Transverse colon (tissue), 4 donors: ENCODE data around the gene ADK.

Source experiments
- CTCF ChIP-seq, 5 experiments: fragments of 200-600 bp in 3 of 5; fragments of 450-650 bp in 2 of 5; sonication (generic) in 3 of 5; IDR thresholded peaks; 1 replicate in 2 of 5; 2 replicates in 3 of 5; pipeline ENCODE4 v1.5.1; 2016 to 2017; ENCODE audit warnings: antibody characterized with exemption in 5 of 5, inconsistent platforms in 3 of 5, mild to moderate bottlenecking in 2 of 5, moderate library complexity in 1 of 5
- EP300 ChIP-seq: sonication (generic); formaldehyde crosslinking; IDR thresholded peaks from one replicate; pipeline ENCODE4 v1.6.1; 2017; ENCODE audit warnings: antibody characterized with exemption, low read depth
- POLR2A ChIP-seq: fragments of 450-650 bp; IDR thresholded peaks from one replicate; pipeline ENCODE4 v1.6.1; 2016; ENCODE audit warnings: antibody characterized with exemption, mild to moderate bottlenecking, moderate library complexity
- POLR2AphosphoS5 ChIP-seq, 3 donors: sonication (generic); formaldehyde crosslinking; IDR thresholded peaks; one replicate each; pipeline ENCODE4 v1.6.1; 2016; ENCODE audit warnings: antibody characterized with exemption in 3 of 3

DNA sequence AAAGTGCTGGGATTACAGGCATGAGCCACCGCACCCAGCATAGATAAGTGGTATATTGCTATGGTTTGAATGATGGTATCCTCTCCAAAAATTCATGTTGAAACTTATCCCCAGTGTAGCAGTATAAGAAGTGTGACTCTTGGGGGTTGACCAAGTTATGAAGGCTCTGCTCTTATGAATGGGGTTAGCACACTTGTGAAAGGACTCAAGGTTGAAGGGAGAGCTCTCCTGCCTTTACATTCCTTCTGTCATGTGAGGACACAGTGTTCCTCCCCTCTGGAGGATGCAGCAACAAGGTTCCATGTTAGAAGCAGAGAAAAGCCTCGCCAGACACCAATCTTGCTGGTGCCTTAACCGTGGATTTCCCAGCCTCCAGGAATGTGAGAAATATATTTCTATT lies 58.0 kb downstream of the ADK start:
- no peak for TF ChIP-seq POLR2AphosphoS5 (IDR thresholded peaks at IDR 0.05)
- TF ChIP-seq EP300 = no peak
- TF ChIP-seq POLR2A = no peak
- TF ChIP-seq CTCF (IDR thresholded peaks at IDR 0.05) = no peak
